Measurements from ENCODE around the gene ABLIM1. TPM values are rescaled to one million over a fixed set of nuclear protein-coding genes. Genes with fewer than 3 reads are reported as not detected.

ABLIM1 gene
- total RNA-seq, 4 donors from 2014 or later = 156 to 278 (median 213) TPM

DNA sequence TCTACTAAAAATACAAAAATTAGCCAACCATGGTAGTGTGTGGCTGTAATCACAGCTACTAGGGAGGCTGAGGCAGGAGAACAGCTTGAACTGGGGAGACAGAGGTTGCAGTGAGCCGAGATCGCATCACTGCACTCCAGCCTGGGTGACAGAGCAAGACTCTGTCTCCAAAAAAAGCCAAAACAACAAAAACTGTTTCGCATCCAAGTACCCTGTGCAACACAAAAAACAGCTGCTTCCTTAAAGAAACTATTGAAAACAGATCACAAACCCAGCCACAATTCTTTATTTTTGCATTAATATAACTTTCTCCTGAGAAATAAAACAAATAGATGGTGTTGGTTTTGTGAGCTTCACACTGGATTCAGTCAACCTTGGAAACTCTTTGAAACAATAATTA lies 141.7 kb downstream of the ABLIM1 start:
- TF ChIP-seq, protein P1, sequence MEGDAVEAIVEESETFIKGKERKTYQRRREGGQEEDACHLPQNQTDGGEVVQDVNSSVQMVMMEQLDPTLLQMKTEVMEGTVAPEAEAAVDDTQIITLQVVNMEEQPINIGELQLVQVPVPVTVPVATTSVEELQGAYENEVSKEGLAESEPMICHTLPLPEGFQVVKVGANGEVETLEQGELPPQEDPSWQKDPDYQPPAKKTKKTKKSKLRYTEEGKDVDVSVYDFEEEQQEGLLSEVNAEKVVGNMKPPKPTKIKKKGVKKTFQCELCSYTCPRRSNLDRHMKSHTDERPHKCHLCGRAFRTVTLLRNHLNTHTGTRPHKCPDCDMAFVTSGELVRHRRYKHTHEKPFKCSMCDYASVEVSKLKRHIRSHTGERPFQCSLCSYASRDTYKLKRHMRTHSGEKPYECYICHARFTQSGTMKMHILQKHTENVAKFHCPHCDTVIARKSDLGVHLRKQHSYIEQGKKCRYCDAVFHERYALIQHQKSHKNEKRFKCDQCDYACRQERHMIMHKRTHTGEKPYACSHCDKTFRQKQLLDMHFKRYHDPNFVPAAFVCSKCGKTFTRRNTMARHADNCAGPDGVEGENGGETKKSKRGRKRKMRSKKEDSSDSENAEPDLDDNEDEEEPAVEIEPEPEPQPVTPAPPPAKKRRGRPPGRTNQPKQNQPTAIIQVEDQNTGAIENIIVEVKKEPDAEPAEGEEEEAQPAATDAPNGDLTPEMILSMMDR (IDR thresholded peaks at IDR 0.05) = no peak
- TF ChIP-seq POLR2AphosphoS5 (IDR thresholded peaks at IDR 0.05) = no peak
- no peak for TF ChIP-seq EP300 (IDR thresholded peaks at IDR 0.05)
- no peak for TF ChIP-seq POLR2A (IDR thresholded peaks at IDR 0.05)
- no peaks in the 10 kb centered on the region for H3K36me3 ChIP-seq
- no peaks in the 10 kb centered on the region for H3K27me3 ChIP-seq
- peaks cover 71% of the 10 kb centered on the region for H3K4me1 ChIP-seq
- H3K27ac ChIP-seq = peak overlapping the region; percentile 68
- no peak for DNase-seq (ENCODE audit: low spot score in 2 of 2)
- no peaks in the 10 kb centered on the region for H3K9me3 ChIP-seq
- WGBS = 44% methylated on average over 3 of the region's 3 CpGs
- no peak overlapping the region for H3K4me3 ChIP-seq

DNA sequence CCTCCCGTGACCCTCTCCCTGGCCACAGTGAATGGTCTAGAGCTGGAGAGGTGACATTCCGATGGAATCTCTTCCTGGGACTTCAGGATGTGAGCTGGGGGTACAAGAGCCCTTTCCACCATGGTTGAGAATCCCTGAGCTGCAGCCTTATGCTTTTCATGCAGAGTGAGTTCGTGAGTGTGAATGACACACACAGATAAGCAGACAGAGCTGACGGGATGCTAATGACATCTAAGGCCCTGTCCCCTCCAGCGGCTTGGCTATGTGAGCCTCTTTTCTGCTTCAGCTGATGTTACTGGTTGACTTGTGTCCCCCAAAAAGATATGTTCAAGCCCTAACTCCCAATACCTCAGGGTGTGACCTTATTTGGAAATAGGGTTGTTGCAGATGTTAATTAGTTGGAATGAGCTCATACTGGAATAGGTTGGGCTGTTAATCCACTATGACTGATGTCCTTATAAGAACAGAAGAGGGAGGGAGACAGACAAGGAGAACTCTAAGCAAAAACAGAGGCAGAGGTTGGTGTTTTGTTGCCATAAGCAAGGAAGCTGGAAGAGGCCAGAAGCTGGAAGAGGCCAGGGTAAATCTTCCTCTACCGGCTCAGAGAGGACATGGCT lies 142.7 kb downstream of the ABLIM1 start:
- Histone ChIP-seq H3K27me3 (no peaks in the 10 kb centered on the region), H3K27ac (peak overlapping the region; percentile 68), H3K36me3 (no peaks in the 10 kb centered on the region), H3K4me1 (peaks cover 61% of the 10 kb centered on the region), H3K4me3 (no peak overlapping the region), H3K9me3 (no peaks in the 10 kb centered on the region)
- DNase-seq (ENCODE audit: low spot score in 2 of 2) = no peak
- WGBS = 58% methylated on average over 3 of the region's 6 CpGs
- TF ChIP-seq, protein P1 (IDR thresholded peaks at IDR 0.05) = no peak
- TF ChIP-seq POLR2A (IDR thresholded peaks at IDR 0.05) (no peak), POLR2AphosphoS5 (IDR thresholded peaks at IDR 0.05) (no peak), EP300 (IDR thresholded peaks at IDR 0.05) (no peak)

DNA sequence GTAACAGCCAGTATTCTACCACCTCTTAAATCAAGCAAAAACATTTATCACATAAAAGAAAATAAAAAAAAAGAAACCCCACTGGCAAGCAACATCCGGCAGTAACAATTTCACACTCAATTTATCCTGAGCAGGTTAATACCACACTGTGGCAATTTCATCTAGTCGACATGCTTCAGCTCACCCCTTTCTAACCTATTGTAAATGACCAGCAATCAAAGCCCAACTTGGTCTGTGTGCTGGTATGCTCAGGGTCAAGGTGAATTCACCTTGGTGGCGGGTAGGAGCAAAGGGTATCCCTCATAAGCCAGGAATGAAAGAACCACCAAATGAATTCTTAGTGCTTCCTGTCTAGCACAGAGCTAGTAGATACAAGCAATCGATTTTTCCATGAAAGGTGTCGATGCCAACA lies 144.7 kb downstream of the ABLIM1 start:
- Histone ChIP-seq H3K4me3 (no peak overlapping the region), H3K27ac (no peak overlapping the region), H3K9me3 (no peaks in the 10 kb centered on the region), H3K4me1 (peaks cover 48% of the 10 kb centered on the region), H3K27me3 (no peaks in the 10 kb centered on the region), H3K36me3 (no peaks in the 10 kb centered on the region)
- TF ChIP-seq POLR2AphosphoS5 (IDR thresholded peaks at IDR 0.05) (no peak), EP300 (IDR thresholded peaks at IDR 0.05) (no peak), POLR2A (IDR thresholded peaks at IDR 0.05) (no peak)
- WGBS = 75% methylated on average over 5 of the region's 5 CpGs
- DNase-seq (ENCODE audit: low spot score in 2 of 2) = no peak

DNA sequence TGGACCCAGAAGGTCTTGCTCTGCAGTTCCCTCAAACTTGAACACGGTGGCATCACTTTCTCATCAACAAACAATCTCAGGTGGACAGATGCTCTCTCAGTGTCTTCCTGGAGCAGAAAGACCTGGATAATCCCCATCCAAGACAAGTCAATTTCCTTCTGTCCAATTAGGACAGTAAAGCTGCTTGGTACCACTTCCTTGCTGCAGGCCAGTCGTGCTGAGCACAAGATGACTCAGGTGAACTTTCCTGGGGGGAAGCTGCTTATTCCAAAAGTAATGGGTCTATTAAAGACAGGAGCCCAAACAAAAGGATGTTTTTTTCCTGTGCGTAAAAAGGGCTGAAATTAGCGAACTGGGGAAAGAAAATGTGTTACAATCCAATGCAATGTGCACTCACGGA lies 146.2 kb downstream of the ABLIM1 start:
- Histone ChIP-seq H3K9me3 (no peaks in the 10 kb centered on the region), H3K27me3 (no peaks in the 10 kb centered on the region), H3K27ac (no peak overlapping the region), H3K4me3 (no peak overlapping the region), H3K4me1 (peaks cover 51% of the 10 kb centered on the region), H3K36me3 (no peaks in the 10 kb centered on the region)
- no peak for TF ChIP-seq POLR2AphosphoS5 (IDR thresholded peaks at IDR 0.05)
- WGBS = 89% methylated on average over 5 of the region's 5 CpGs
- no peak for DNase-seq (ENCODE audit: low spot score in 2 of 2)

DNA sequence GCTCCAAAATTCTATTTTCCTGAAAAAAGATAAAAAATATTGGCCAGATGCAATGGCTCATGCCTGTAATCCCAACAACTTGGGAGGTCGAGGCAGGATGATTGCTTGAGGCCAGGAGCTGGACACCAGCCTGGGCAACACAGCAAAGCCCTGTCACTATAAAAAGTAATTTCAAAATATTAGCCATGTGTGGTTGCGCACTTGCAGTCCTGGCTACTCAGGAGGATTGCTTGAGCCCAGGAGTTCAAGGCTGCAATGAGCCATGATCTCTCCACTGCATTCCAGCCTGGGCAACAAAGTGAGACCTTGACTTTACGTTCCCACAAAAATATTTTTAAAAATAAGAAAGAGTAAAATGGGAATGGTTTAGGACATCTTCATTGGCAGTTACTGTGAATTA lies 149.7 kb downstream of the ABLIM1 start:
- WGBS = 91% methylated on average over 3 of the region's 3 CpGs

DNA sequence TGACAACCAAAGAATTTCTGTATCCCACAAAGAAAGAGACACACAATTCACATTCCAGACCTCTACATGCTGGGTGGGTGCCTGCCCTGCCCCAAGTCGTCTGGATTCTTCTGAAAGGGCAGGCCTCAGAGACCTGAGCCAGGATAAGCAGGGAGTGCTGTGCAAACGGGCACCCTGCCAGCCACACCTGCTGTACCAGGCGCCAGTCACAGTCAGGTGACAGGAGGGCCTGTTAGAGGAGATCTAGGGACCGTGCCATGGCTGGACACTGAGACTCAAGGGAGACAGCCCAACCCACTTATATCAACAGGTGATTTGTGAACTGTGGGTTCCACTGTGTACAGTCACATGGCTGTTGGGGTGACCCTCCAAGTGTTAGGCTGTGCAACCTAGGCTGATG lies 150.6 kb downstream of the ABLIM1 start:
- H3K9me3 ChIP-seq = no peaks in the 10 kb centered on the region
- WGBS = 34% methylated on average over 4 of the region's 4 CpGs
- TF ChIP-seq, protein P1 (IDR thresholded peaks at IDR 0.05) = no peak
- TF ChIP-seq POLR2AphosphoS5 (IDR thresholded peaks at IDR 0.05) = no peak
- TF ChIP-seq POLR2A (IDR thresholded peaks at IDR 0.05) = no peak
- no peak for TF ChIP-seq EP300 (IDR thresholded peaks at IDR 0.05)
- peak in 1 of 2 donors; percentile 79 for DNase-seq (ENCODE audit: low spot score in 2 of 2)
- peak overlapping the region; percentile 83 for H3K27ac ChIP-seq
- H3K36me3 ChIP-seq = no peaks in the 10 kb centered on the region
- H3K4me1 ChIP-seq = peaks cover 64% of the 10 kb centered on the region
- no peak overlapping the region for H3K4me3 ChIP-seq
- H3K27me3 ChIP-seq = no peaks in the 10 kb centered on the region

More for the DNA sequence above, 149.7 kb downstream of the ABLIM1 start:
- H3K4me1 ChIP-seq = peaks cover 55% of the 10 kb centered on the region
- DNase-seq (ENCODE audit: low spot score in 2 of 2) = no peak
- H3K27me3 ChIP-seq = no peaks in the 10 kb centered on the region
- peak overlapping the region; percentile 83 for H3K27ac ChIP-seq
- H3K36me3 ChIP-seq = no peaks in the 10 kb centered on the region
- H3K9me3 ChIP-seq = no peaks in the 10 kb centered on the region
- no peak for TF ChIP-seq POLR2AphosphoS5 (IDR thresholded peaks at IDR 0.05)
- TF ChIP-seq, protein P1 (IDR thresholded peaks at IDR 0.05) = no peak
- no peak for TF ChIP-seq EP300 (IDR thresholded peaks at IDR 0.05)
- TF ChIP-seq POLR2A (IDR thresholded peaks at IDR 0.05) = no peak
- H3K4me3 ChIP-seq = no peak overlapping the region

All from suprapubic skin (tissue), 4 donors.